Peyer's patch (tissue), 4 donors: ENCODE measurements around the gene GRIP1.

ENCODE experiments used
- POLR2A ChIP-seq, 2 donors: fragments of 450-650 bp; IDR thresholded peaks; one replicate each; pipeline ENCODE4 v1.5.1; 2017; ENCODE audit warnings: antibody characterized with exemption in 2 of 2, mild to moderate bottlenecking in 2 of 2, moderate library complexity in 2 of 2
- TF ChIP-seq, protein P1 (sequence below), 6 experiments: fragments of 450-650 bp in 4 of 6; fragments of 200-600 bp in 2 of 6; sonication (generic) in 1 of 6; IDR thresholded peaks; one replicate each; pipeline ENCODE4 v1.5.1; 2017 to 2019; ENCODE audit warnings: antibody characterized with exemption in 6 of 6, mild to moderate bottlenecking in 3 of 6, moderate library complexity in 1 of 6

DNA sequence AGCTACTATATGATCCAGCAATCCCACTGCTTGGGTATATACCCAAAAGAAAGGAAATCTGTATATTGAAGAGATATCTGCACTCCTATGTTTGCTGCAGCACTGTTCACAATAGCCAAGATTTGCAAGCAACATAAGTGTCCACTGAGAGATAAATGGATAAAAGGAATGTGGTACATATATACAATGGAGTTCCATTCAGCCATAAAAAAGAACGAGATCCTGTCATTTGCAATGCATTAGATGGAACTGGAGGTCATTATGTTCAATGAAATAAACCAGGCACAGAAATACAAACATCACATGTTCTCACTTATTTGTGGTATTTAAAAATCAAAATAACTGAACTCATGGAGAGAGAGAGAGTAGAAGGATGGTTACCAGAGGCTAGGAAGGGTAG lies 260.0 kb downstream of the GRIP1 start:
- TF ChIP-seq, protein P1, sequence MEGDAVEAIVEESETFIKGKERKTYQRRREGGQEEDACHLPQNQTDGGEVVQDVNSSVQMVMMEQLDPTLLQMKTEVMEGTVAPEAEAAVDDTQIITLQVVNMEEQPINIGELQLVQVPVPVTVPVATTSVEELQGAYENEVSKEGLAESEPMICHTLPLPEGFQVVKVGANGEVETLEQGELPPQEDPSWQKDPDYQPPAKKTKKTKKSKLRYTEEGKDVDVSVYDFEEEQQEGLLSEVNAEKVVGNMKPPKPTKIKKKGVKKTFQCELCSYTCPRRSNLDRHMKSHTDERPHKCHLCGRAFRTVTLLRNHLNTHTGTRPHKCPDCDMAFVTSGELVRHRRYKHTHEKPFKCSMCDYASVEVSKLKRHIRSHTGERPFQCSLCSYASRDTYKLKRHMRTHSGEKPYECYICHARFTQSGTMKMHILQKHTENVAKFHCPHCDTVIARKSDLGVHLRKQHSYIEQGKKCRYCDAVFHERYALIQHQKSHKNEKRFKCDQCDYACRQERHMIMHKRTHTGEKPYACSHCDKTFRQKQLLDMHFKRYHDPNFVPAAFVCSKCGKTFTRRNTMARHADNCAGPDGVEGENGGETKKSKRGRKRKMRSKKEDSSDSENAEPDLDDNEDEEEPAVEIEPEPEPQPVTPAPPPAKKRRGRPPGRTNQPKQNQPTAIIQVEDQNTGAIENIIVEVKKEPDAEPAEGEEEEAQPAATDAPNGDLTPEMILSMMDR (IDR thresholded peaks at IDR 0.05) = no peak
- no peak for TF ChIP-seq POLR2A (IDR thresholded peaks at IDR 0.05)
